Adrenal gland (tissue), 5 donors: Measurements from ENCODE around the gene SPPL3.

Experiments used
- POLR2A ChIP-seq, 2 donors: fragments of 450-650 bp; IDR thresholded peaks; one replicate each; pipeline ENCODE4 v1.6.1; 2017; ENCODE audit warnings: antibody characterized with exemption in 2 of 2, mild to moderate bottlenecking in 2 of 2, moderate library complexity in 1 of 2
- TF ChIP-seq, protein P1 (sequence below), 6 experiments: fragments of 450-650 bp in 4 of 6; fragments of 200-600 bp in 2 of 6; sonication (generic) in 1 of 6; IDR thresholded peaks; 1 replicate in 5 of 6; 2 replicates in 1 of 6; pipeline versions ENCODE4 v1.5.1 to v1.8.0; 2016 to 2021; ENCODE audit warnings: antibody characterized with exemption in 6 of 6, mild to moderate bottlenecking in 2 of 6, moderate library complexity in 1 of 6
- donor health status: DM: no; HTN: no; CAD: no.

DNA sequence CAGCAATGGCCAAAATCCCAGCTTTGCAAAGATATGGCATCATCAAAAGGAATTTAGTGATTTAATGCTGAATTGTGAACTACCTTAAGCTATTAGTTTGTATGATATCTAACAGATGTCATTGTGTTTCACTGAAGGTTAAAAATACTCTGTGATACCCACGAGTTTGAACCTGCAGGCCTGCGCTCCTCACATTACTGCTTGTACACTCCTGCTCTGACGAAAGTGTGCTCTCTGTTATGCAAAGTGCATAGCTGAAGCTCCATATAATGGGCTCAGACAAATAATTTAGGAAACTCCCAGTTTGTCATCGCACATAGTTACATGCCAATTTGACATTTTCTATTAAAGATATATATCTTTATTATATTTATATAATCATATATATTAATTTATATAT, 52.2 kb downstream of the SPPL3 start:
- no peak for TF ChIP-seq POLR2A (IDR thresholded peaks at IDR 0.05)
- TF ChIP-seq, protein P1, sequence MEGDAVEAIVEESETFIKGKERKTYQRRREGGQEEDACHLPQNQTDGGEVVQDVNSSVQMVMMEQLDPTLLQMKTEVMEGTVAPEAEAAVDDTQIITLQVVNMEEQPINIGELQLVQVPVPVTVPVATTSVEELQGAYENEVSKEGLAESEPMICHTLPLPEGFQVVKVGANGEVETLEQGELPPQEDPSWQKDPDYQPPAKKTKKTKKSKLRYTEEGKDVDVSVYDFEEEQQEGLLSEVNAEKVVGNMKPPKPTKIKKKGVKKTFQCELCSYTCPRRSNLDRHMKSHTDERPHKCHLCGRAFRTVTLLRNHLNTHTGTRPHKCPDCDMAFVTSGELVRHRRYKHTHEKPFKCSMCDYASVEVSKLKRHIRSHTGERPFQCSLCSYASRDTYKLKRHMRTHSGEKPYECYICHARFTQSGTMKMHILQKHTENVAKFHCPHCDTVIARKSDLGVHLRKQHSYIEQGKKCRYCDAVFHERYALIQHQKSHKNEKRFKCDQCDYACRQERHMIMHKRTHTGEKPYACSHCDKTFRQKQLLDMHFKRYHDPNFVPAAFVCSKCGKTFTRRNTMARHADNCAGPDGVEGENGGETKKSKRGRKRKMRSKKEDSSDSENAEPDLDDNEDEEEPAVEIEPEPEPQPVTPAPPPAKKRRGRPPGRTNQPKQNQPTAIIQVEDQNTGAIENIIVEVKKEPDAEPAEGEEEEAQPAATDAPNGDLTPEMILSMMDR (IDR thresholded peaks at IDR 0.05), result no peak
